K562 (cell line): ENCODE measurements around the gene RYR1. TPM values are rescaled to one million over a fixed set of nuclear protein-coding genes. Genes with fewer than 3 reads are reported as not detected.
"Not testable (repeated sequence)": the region's sequence is repeated elsewhere in the genome, so short reads cannot be mapped to it uniquely, and the experiment has no call there.

ENCODE experiments used
- ATAC-seq: fragments of 200-7000 bp; cut with Tn5 transposase; 3 replicates; pipeline ENCODE4 v1.9.1; 2020; ENCODE audit warnings: moderate library complexity
- BruUV-seq: library from RNA; stranded (reverse); fragments of 400-500 nt; replicated peaks from 2 replicates; lab custom pipeline; 2021; lab: Mats Ljungman, UMichigan
- CTCF ChIA-PET: fragments of 300-600 bp; formaldehyde crosslinking; extraction: SDS; loops from one replicate; lab custom pipeline; 2021; ENCODE audit warnings: low intra/inter-chr PET ratio; lab: Yijun Ruan, JAX
- POLR2A ChIA-PET: fragments of 300-600, 350-650 bp; sonication (Branson Sonifier 250); formaldehyde crosslinking; extraction: SDS; loops from one replicate; lab custom pipeline; 2021; ENCODE audit warnings: antibody characterized with exemption, inconsistent platforms; lab: Yijun Ruan, JAX
- DNase-seq, 4 experiments: peaks; one replicate each; pipeline versions ENCODE4 v3.0.0 to v3.0.0-alpha.2; 2011 to 2018; ENCODE audit warnings: low spot score in 3 of 4, mixed read lengths in 3 of 4; ENCODE audit errors: extremely low read depth in 1 of 4
- FAIRE-seq: peaks from 2 replicates; lab custom pipeline; 2011; peaks lifted over from hg19 to GRCh38; lab: Jason Lieb, UNC
- H2AFZ ChIP-seq: 2 replicates; pipeline ENCODE4 v1.6.0; 2011; ENCODE audit warnings: low read depth, low read length, control low read depth, inconsistent platforms
- H3K27ac ChIP-seq: fragments of 200-600 bp; 3 replicates; pipeline ENCODE4 v1.8.0; 2011; ENCODE audit warnings: low read depth, mild to moderate bottlenecking, control low read depth, inconsistent platforms, low read length, moderate library complexity, mixed read lengths; ENCODE audit errors: extremely low read depth
- H3K27me3 ChIP-seq, 2 experiments: fragments of 300-600 bp in 1 of 2; 2 replicates in 1 of 2; 3 replicates in 1 of 2; pipeline versions ENCODE4 v1.6.0 to v1.8.0; 2011; ENCODE audit warnings: inconsistent platforms in 2 of 2, low read length in 2 of 2, mild to moderate bottlenecking in 1 of 2, mixed read lengths in 1 of 2, moderate library complexity in 1 of 2; ENCODE audit not compliant: control insufficient read depth in 2 of 2, insufficient read depth in 2 of 2
- H3K36me3 ChIP-seq: fragments of 300-600 bp; 3 replicates; pipeline ENCODE4 v1.8.0; 2011; ENCODE audit warnings: mild to moderate bottlenecking, low read length, inconsistent platforms; ENCODE audit not compliant: control insufficient read depth, insufficient read depth
- H3K4me1 ChIP-seq, 2 experiments: fragments of 200-600 bp in 1 of 2; replicated peaks in 1 of 2; 2 replicates in 1 of 2; 3 replicates in 1 of 2; pipeline versions ENCODE4 v1.5.1 to v1.8.0; 2011; ENCODE audit warnings: inconsistent platforms in 2 of 2, low read length in 2 of 2, mild to moderate bottlenecking in 1 of 2, mixed read lengths in 1 of 2, moderate library complexity in 1 of 2; ENCODE audit not compliant: control insufficient read depth in 2 of 2, insufficient read depth in 2 of 2
- H3K4me2 ChIP-seq: 2 replicates; pipeline ENCODE4 v1.6.1; 2011; ENCODE audit warnings: low read length, control low read depth, inconsistent platforms, mixed read lengths; ENCODE audit not compliant: insufficient read depth
- H3K4me3 ChIP-seq: fragments of 200-600 bp; sonication (generic), shearing (Covaris generic); 2 replicates; pipeline ENCODE4 v1.5.1; 2016; ENCODE audit warnings: control low read depth, inconsistent platforms
- H3K79me2 ChIP-seq: fragments of 200-600 bp; 3 replicates; pipeline ENCODE4 v1.8.0; 2011; ENCODE audit warnings: low read length, inconsistent platforms; ENCODE audit not compliant: control insufficient read depth, insufficient read depth
- H3K9ac ChIP-seq, 2 experiments: 2 replicates each; pipeline versions ENCODE4 v1.6.0 to v1.6.1; 2011; ENCODE audit warnings: low read depth in 2 of 2, low read length in 2 of 2, control low read depth in 1 of 2, inconsistent platforms in 1 of 2, mild to moderate bottlenecking in 1 of 2, mixed read lengths in 1 of 2; ENCODE audit not compliant: insufficient read depth in 1 of 2
- H3K9me1 ChIP-seq: one replicate; pipeline ENCODE4 v1.6.0; 2011; ENCODE audit warnings: inconsistent platforms, mild to moderate bottlenecking, low read length, moderate library complexity; ENCODE audit not compliant: control insufficient read depth, insufficient read depth
- H3K9me3 ChIP-seq: replicated peaks from 2 replicates; pipeline ENCODE4 v1.5.1; 2011; ENCODE audit warnings: low read depth, low read length, inconsistent platforms; ENCODE audit not compliant: control insufficient read depth, insufficient read depth
- H4K20me1 ChIP-seq: replicated peaks from 2 replicates; pipeline ENCODE4 v1.6.1; 2011; ENCODE audit warnings: low read length, inconsistent platforms, mixed read lengths; ENCODE audit not compliant: control insufficient read depth, insufficient read depth
- CBFA2T2 ChIP-seq: fragments of 450-650 bp; conservative IDR thresholded peaks from 2 replicates; pipeline ENCODE4 v1.6.1; 2017; ENCODE audit warnings: mild to moderate bottlenecking
- CBFA2T3 ChIP-seq: fragments of 450-650 bp; IDR thresholded peaks from 2 replicates; pipeline ENCODE4 v1.6.1; 2017
- KDM1A ChIP-seq, 2 experiments: fragments of 450-650 bp; IDR thresholded peaks; 2 replicates each; pipeline ENCODE4 v1.6.1; 2016; ENCODE audit warnings: mild to moderate bottlenecking in 2 of 2
- MAX ChIP-seq: sonication (generic); formaldehyde crosslinking; IDR thresholded peaks from 2 replicates; pipeline ENCODE4 v1.9.0; 2022; ENCODE audit warnings: mild to moderate bottlenecking, missing genetic modification reagents
- MNT ChIP-seq, 2 experiments: fragments of 450-650 bp; conservative IDR thresholded peaks; 2 replicates each; pipeline ENCODE4 v1.6.1; 2017; ENCODE audit warnings: mild to moderate bottlenecking in 2 of 2, moderate library complexity in 2 of 2
- RBM25 ChIP-seq: fragments of 200-400 bp; formaldehyde crosslinking; IDR thresholded peaks from 2 replicates; pipeline ENCODE4 v1.6.1; 2018; ENCODE audit warnings: low read length, low read depth, moderate library complexity; ENCODE audit not compliant: severe bottlenecking
- SUPT5H ChIP-seq: fragments of 450-650 bp; IDR thresholded peaks from 2 replicates; pipeline ENCODE4 v1.6.1; 2016
- ZNF121 ChIP-seq: sonication (generic); formaldehyde crosslinking; conservative IDR thresholded peaks from 2 replicates; pipeline ENCODE4 v1.8.0; 2022; ENCODE audit warnings: missing genetic modification reagents
- ZNF263 ChIP-seq: sonication (generic); formaldehyde crosslinking; IDR thresholded peaks from 2 replicates; pipeline ENCODE4 v1.8.0; 2022; ENCODE audit warnings: mild to moderate bottlenecking, missing genetic modification reagents, borderline replicate concordance
- ZNF592 ChIP-seq: fragments of 450-650 bp; IDR thresholded peaks from 2 replicates; pipeline ENCODE4 v1.6.1; 2017; ENCODE audit warnings: antibody characterized with exemption, mild to moderate bottlenecking
- WGBS: fragments of 100-300 bp; shearing (Covaris generic); methylation state at CpG from one replicate; pipeline ENCODE4 v1.1.6; 2016; ENCODE audit warnings: low coverage, mixed read lengths; ENCODE audit not compliant: insufficient coverage; ENCODE audit errors: missing lambda C conversion rate; 5-methylcytosine and 5-hydroxymethylcytosine counted together
- in situ Hi-C: fragments of 300-500 bp; cut with MboI; formaldehyde crosslinking; loops from 4 replicates; pipeline ENCODE4 v1.15.0; 2018; ENCODE audit warnings: inconsistent platforms, mixed read lengths
- intact Hi-C: fragments of 100-400 bp; cut with micrococcal nuclease; formaldehyde crosslinking; loops from 2 replicates; pipeline ENCODE4 v1.14.2; 2022
- polyA plus RNA-seq, 8 experiments: library from polyadenylated mRNA; depleted of rRNA in 4 of 8; stranded (reverse) in 5 of 8; unstranded in 3 of 8; fragments of >200 nt; fragmentation: Nextera tagmentation in 2 of 8; fragmentation: Illumina TruSeq in 1 of 8; extraction: Ambion mirVana in 2 of 8; extraction: Trizol in 1 of 8; gene quantifications; 2 replicates each; pipeline versions ENCODE4 v1.2.1 to v1.2.3, GENCODE V29; 2011 to 2014; ENCODE audit warnings: inconsistent platforms in 1 of 8, missing spikeins in 1 of 8
- total RNA-seq, 7 experiments: library from RNA; depleted of rRNA in 6 of 7; stranded (reverse); fragments of >200 nt in 6 of 7; fragmentation: Illumina TruSeq in 2 of 7; extraction: Trizol in 2 of 7; gene quantifications; 2 replicates each; pipeline versions ENCODE4 v1.2.1 to v1.2.3, GENCODE V29; 2011 to 2021; ENCODE audit warnings: low replicate concordance in 1 of 7

RYR1 gene
- total and polyA plus RNA-seq, 9 of the 15 experiments (the other 6 are each of a cell fraction or from before 2014, with no cell fraction given): 0.11 to 7.4 (median 3.7) TPM

GRCh38 chr19:38631811-38632475 lies 198.5 kb downstream of the RYR1 start:
- CTCF ChIA-PET, H2AFZ ChIP-seq, H3K27ac ChIP-seq, H3K9me1 ChIP-seq, ATAC-seq, H3K27me3 ChIP-seq, BruUV-seq, H3K4me2 ChIP-seq: not testable (repeated sequence)
- in situ Hi-C loops: loop anchor here (5.0 kb wide), 1 partner anchor 230 kb away; the partner anchor contains the start of gene FAM98C
- H3K36me3 ChIP-seq: peaks cover 85% of the 10 kb centered on the region
- 58% methylated on average over 7 of the region's 7 CpGs for WGBS
- peak; percentile 6 for TF ChIP-seq RBM25
- peak; percentile 81 for TF ChIP-seq ZNF121 (CRISPR knock-in tag)
- peak in 1 of 2 experiments; percentile 64; a peak in 1 of 4 replicates for TF ChIP-seq MNT (conservative IDR thresholded peaks at IDR 0.05)
- TF ChIP-seq ZNF592: peak; percentile 52; the same call in 1 of the 2 replicates
- peak; percentile 31; the same call in 1 of the 2 replicates for TF ChIP-seq CBFA2T2
- TF ChIP-seq ZNF263 (CRISPR knock-in tag): 0 out of 2 replicates have a peak, but pooled peaks have one; percentile 26
- TF ChIP-seq SUPT5H: peak; percentile 26; the same call in 1 of the 2 replicates
- TF ChIP-seq MAX (CRISPR knock-in tag): peak; percentile 82
- peak; percentile 60 for TF ChIP-seq CBFA2T3
- TF ChIP-seq KDM1A (IDR thresholded peaks at IDR 0.05): peak in 1 of 2 experiments; percentile 49; a peak in 1 of 4 replicates
- TF ChIP-seq, all 486 proteins: peak for 10; not testable (repeated sequence) for 476
- not testable (repeated sequence) for H3K79me2 ChIP-seq, DNase-seq, H3K9ac ChIP-seq, FAIRE-seq, H3K4me3 ChIP-seq, H4K20me1 ChIP-seq, H3K9me3 ChIP-seq
- intact Hi-C loops: loop anchor here (10.0 kb wide), 1 partner anchor 117 kb away; no protein-coding TSS in a partner anchor
- POLR2A ChIA-PET: interaction anchor here (0.6 kb wide), 1 partner anchor 227 kb away, joined by 3 read pairs; no protein-coding TSS in a partner anchor
- H3K4me1 ChIP-seq: peaks cover 8 to 23% of the 10 kb centered on the region in 2 experiments; a peak in 4 of 5 replicates
